ENCODE measurements around the gene AFAP1.

Gene AFAP1

DNA sequence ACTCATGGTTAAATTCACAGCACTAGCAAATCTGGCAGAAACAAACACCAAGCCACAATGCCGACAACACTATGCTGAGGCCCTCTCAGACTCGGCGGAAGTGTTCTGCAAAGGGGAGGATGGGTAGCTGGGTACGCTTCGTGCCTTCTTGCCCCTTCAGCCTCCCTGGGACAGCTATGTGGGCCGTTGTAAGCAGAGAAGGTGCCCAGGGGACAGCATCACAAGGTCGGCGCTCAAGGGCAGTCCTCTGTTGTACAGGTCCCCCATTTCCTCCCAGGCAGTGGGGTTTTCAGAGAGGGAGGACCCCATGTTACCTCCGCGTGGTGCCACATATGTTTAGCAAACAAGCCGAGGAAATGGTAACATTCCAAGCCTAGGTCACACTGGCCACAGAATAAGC lies 173.6 kb downstream of the AFAP1 start:
- no peak for FAIRE-seq

GRCh38 chr4:7765666-7766065 lies 174.0 kb downstream of the AFAP1 start:
- FAIRE-seq: no peak

GRCh38 chr4:7764466-7764865 lies 175.2 kb downstream of the AFAP1 start:
- no peak for FAIRE-seq

DNA sequence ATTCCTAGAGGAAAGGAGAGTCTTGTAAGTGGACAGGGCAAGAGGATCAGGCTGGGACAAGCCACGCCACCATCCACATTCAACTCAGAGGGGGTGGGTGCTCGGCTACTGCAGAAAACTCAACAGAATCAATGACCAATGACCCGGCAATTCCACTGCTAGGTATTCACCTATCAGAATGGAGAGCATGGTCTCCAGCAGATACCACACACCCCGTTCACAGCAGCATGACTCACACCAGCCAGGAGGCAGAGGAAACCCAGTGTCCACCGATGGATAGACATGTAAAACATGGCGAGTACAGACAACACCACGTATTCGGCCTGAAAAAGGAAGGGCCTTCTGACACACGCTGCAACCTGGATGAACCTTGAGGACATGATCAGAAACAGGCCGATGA lies 175.9 kb downstream of the AFAP1 start:
- no peak for FAIRE-seq

GRCh38 chr4:7763106-7763505 lies 176.6 kb downstream of the AFAP1 start:
- FAIRE-seq: no peak

GRCh38 chr4:7762376-7763030 lies 177.2 kb downstream of the AFAP1 start:
- FAIRE-seq: no peak

DNA sequence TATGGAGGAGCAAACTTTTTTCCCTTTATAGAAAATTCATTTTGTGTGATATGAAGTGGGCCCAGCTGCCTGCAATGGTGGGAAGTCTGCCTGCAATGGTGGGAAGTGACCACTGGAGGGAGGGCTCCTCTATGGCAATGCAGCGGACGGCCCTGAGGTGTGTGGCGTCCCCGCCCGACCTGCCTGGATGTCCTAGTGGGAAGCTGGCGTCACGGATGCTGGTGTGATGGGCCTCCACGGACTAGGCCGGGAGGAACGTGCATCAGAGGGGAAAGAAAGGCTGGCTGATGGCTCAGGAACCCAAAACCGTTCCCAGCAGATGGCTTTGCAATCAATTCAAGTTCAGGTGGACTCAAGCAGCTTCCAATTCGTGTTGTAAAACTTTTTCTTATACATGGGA lies 177.9 kb downstream of the AFAP1 start:
- no peak for FAIRE-seq

DNA sequence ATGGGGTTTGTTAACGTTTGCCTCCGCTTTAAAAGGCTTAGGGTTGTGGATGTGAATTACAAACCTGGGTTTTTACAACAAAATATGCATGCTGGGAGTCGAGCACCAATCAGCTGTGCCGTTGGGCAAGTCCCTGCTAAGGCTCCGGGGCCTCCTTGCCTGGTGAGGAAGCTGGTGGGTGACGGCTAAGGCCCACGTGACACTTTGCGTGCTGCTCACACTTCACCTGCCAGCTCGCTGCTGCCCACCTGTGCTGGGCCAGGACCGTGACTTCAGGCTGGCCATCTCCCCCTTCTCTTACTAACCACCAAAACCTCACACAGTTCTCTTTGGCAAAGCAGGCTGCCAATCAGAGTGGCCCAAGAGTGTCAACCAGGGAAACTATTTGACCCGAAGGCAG lies 178.3 kb downstream of the AFAP1 start:
- no peak for FAIRE-seq

DNA sequence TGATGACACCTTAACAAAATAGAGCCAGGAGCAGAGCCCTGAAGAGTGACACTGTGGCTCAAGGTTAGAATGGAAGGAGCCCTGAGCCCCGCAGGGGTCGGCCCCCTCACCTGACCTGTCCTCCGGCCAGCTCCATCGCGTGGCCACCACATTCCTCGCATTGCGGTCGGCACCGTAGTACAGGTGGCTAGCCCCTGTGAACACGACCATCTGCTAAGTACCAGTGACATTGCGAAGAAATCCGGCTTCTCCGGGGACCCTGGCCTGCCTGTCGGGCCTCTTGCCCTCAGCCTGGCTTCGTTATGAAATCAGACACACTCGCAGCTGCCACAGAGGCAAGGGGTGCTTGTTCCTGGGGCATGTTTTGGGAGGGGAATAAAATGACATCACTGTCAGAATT lies 179.0 kb downstream of the AFAP1 start:
- no peak for FAIRE-seq

DNA sequence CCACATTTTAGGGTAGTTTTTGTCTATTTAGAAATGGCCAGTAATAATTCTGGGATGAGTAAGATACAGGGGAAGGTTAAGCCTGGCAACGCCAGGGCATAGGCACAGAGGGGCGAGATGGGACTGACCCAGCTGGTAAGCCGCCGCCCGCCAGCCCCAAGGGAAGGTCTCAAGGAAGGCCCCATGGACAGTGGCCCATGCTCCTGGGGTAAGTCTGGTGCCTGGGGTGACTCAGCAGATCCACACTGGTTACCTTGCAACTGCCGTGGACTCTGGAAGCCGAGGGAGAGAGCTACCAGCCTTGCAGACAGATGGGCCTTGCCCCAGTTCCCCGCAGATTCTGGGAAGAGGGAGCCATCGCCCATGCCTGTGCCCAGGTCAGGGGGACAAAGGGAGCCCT lies 179.4 kb downstream of the AFAP1 start:
- FAIRE-seq: no peak

DNA sequence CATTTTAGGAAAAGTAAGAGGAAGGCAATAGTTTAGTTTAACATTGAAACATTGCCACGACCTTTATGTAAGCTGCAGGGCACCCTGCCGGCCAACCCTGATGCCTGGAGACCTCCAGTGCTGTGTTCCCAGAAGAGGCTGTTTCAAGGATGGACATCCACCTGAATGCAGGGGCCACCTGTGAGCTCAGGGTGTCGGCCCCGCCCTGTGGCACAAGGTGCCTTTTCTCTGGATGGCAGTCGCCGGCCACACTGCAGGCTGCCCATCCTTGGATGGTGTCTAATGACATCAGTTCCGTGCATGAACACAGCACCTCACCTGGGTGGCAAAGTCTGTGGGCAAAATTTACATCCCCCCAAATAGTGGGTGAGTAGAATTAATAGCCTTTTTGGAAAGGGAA lies 180.0 kb downstream of the AFAP1 start:
- no peak for FAIRE-seq

DNA sequence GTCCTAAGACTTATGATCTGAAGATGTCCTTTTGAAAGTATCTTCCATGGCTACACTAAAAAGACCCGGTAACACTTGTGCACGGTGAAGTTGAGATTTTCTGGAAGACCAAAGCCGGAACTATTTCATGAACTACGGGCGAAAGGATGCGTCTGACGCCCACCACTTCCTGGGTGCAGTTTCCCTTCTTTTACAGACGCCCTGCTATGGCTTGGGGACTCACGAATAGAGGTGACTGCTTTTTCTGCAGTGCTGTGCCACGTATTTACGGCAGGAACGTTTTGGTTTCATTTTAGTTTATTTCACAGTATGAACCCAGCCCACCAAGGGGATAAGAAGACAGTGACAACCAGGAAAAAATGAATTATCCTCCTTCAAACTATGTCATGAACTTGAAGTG lies 180.4 kb downstream of the AFAP1 start:
- no peak for FAIRE-seq

GRCh38 chr4:7758476-7758875 lies 181.2 kb downstream of the AFAP1 start:
- no peak for FAIRE-seq

- FAIRE-seq: no peak
Observed at GRCh38 chr4:7757501-7758471, 181.9 kb downstream of the AFAP1 start.

DNA sequence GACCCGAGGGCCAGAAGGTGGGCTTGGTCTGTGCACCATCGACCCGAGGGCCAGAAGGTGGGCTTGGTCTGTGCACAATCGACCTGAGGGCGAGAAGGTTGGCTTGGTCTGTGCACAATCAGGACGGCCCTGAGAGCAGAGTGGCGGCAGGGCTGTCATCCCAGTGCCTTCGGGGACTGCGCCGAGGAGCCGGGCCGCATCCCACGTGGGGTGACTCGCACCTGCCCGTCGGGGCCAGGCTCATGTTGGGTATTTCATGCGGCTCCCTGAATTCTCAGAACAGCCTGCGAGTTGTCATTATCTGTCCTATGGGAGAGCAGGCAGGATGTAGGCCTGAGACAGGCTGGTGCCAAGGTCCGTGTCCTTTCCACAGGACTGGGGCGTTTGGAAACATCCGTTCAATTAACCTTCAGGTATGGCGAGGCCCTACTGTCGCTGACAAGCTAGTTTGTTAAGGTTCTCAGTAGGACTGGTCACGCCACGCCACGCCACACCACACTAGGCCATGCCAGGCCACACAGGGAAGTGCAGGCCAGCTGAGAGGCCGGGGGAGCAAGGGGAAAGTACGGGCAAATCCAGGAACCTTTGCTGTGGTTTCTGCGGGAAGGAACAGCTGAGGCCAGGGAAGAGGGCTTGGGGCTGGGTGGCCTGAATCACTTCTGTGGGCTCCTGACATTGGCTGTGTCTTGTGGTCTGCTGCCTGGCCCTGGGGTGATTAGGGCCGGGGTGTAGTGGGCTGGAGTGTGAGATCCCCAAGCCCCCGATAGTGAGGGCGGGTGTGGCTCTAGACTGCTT lies 182.9 kb downstream of the AFAP1 start:
- FAIRE-seq: no peak

DNA sequence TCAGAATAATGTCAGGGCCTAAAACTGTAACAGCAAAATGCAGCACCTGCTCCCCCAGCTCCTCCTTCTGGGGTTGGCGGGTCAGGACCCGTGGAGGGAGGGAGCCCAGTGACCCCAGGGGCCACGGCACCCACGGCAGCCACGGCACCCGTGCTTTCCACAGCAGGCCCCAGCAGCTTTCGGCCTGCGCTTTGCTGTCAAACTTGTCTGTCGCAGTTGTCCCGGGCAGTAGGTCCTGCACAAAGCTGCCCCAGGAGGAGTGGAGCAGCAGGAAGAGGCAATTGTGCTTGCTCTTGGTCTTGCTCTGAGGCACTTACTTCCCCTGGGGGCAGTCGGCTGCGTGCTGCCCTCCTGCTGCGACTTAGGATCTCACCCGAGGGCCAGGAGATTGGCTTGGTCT lies 183.6 kb downstream of the AFAP1 start:
- FAIRE-seq: no peak

DNA sequence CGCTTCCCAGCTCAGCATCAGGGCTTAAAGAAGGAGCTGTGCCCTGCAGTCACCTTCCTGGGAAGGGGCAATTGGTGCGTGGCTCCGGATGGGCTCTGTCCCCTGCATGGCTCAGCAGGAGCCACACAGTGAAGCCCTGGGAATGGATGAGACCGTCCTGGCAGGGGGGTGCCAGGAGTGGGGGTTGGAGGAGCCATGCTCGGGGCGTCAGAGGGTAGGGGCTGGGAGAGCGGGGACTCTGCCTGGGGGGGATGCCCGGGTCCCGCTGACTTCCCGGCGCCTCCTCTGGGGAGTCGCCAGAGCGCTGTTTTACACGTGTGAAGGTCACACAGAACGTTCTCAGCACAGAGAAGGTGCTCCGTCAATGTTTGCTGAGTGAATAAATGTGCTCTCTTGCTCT lies 184.1 kb downstream of the AFAP1 start:
- no peak for FAIRE-seq

GRCh38 chr4:7754565-7755262 lies 184.9 kb downstream of the AFAP1 start:
- FAIRE-seq: no peak

DNA sequence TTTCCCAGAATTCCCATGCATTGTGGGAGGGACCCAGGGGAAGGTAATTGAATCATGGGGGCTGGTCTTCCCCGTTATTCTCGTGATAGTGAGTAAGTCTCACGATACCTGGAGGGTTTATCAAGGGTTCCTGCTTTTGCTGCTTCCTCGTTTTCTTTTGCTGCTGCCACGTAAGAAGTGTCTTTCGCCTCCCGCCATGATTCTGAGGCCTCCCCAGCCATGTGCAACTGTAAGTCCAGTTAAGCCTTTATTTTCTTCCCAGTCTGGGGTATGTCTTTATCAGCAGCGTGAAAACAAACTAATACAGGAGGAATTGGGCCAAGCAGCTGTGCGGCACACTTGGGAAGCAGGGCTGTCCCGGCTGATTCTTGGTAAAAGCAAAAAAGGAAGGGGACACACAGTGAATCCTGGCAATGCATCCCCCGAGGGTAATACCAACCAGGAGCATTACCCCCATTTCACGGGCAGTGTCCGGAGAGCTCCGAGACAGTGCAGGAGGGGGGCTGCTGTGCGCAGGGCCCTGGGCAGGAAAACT lies 185.7 kb downstream of the AFAP1 start:
- no peak for FAIRE-seq

DNA sequence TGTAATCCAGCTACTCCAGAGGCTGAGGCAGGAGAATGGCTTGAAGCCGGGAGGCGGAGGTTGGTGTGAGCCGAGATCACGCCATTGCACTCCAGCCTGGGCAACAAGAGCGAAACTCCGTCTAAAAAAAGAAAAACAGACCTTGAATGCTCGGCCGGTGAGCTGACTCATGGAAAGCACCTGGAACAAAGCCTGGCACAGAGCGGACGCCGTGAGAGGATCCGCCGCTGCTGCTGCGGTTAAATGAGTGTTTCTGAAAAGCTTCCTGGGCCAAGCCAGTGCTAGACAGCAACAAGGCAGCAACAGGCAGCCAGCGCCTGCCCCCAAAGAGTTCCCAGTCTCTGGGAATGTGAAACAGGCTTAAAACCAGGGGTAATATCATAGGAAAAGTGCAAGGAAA lies 186.4 kb downstream of the AFAP1 start:
- FAIRE-seq: no peak

GRCh38 chr4:7752649-7753048 lies 187.0 kb downstream of the AFAP1 start:
- no peak for FAIRE-seq

DNA sequence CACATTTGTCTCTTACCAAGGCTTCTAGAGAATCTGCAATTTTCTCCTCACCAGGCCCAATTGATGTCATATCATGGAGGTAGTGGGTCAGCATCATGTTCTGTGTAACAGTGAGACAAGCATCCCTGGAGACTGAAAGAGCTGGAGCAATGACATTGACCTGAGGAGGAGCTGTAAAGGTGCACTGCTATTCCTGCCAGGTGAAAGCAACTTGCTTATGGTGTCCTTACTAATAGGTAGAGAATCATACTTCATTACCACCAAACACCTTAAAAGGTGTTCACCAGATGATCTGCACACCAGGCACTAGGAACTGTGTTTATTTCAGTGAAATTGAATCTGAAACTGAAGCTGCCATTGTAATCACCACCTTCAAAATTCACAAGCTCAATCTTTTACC lies 188.7 kb downstream of the AFAP1 start:
- FAIRE-seq: no peak

GRCh38 chr4:7750523-7750922 lies 189.1 kb downstream of the AFAP1 start:
- FAIRE-seq: no peak
